ENCODE measurements around the gene OSBPL7.

The OSBPL7 gene, protein sequence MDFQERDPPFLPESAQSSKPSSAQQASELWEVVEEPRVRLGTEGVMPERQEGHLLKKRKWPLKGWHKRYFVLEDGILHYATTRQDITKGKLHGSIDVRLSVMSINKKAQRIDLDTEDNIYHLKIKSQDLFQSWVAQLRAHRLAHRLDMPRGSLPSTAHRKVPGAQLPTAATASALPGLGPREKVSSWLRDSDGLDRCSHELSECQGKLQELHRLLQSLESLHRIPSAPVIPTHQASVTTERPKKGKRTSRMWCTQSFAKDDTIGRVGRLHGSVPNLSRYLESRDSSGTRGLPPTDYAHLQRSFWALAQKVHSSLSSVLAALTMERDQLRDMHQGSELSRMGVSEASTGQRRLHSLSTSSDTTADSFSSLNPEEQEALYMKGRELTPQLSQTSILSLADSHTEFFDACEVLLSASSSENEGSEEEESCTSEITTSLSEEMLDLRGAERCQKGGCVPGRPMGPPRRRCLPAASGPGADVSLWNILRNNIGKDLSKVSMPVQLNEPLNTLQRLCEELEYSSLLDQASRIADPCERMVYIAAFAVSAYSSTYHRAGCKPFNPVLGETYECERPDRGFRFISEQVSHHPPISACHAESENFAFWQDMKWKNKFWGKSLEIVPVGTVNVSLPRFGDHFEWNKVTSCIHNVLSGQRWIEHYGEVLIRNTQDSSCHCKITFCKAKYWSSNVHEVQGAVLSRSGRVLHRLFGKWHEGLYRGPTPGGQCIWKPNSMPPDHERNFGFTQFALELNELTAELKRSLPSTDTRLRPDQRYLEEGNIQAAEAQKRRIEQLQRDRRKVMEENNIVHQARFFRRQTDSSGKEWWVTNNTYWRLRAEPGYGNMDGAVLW

DNA sequence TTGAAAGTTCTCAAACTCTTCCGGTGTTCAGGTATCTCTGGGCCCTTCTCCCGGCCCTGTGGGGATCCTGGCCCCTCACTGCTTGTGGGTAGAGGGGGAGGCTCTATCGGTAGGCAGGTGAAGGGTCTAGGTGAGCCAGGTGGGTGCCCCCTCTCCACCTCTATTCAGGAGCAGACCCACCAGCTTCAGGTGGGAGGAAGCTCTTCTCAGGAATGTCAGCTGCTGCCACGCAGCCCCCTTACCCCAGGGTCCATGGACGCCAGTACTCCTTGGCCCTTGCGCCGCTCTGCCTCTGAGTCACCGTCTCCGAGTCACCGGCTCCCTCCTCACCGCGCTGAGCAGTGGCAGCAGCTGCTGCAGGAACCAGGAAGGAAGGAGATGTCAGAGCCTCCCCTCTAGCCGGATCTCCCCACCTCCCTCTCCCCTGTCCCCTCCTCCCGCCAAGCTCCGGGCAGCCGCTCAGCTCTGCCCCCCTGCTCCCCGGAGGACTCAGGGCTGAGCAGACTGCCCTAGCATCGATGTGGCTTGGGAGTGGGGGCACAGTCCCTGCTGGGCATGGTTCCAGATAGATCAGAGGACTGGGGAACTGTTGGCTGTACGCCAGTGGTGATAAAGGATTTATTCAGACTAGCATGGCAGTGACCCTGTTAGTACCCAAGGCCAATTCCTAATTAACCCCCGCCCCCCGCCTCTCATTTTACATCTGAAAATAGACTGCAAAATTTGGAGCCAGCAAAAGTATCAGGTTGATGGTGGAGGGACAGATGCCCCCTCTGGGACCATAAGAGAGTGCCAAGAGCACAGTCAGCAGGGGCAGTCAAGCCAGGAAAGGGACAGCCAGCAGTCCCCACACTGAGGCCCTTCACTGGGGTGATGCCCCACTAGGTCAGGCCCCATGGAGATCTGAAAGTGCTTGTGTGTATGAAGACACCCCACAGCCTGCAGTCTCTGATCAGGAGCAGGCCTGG is at the start of gene OSBPL7:
TSS of gene OSBPL7 (minus strand) at position 371 of the 968 bp plus-strand sequence. CDS start 1,516 bp downstream, outside the sequence.
- peaks cover 14 to 62% of the 10 kb centered on the region in 2 experiments for H3K36me3 ChIP-seq (ENCODE audit: control insufficient read depth in 2 of 2, insufficient read depth in 1 of 2, low read length in 2 of 2)
- CTCF ChIA-PET, result interaction anchor here (0.8 to 2.8 kb wide), 8 partner anchors 10 to 123 kb away, joined by 4 to 10 read pairs (median 6); partner anchors contain the start of genes LRRC46 and MRPL10
- H3K4me1 ChIP-seq (ENCODE audit: control insufficient read depth, insufficient read depth, low read length), result peaks cover 3% of the 10 kb centered on the region
- peak within 1 kb of the TSS; percentile 52 for H3K4me3 ChIP-seq (ENCODE audit: low read depth, low read length)
- peak within 1 kb of the TSS; percentile 48 for H3K27ac ChIP-seq (ENCODE audit: extremely low read depth, low read depth, low read length)
- POLR2A ChIA-PET, result interaction anchor here (0.5 to 2.6 kb wide), 10 partner anchors 9 to 189 kb away, joined by 3 to 50 read pairs (median 5); partner anchors contain the start of genes CDK5RAP3, LRRC46, MRPL10 and SCRN2
- H3K9me3 ChIP-seq (ENCODE audit: control insufficient read depth, insufficient read depth, low read depth, low read length), result no peaks in the 10 kb centered on the region
- TF ChIP-seq ZNF629 (tag by site-specific recombination; IDR thresholded peaks at IDR 0.05), result peak; percentile 56; the same call in 1 of the 2 replicates
- TF ChIP-seq ZNF600 (tag by site-specific recombination; IDR thresholded peaks at IDR 0.05), result peak; percentile 92
- no peak for TF ChIP-seq ZNF549 (tag by site-specific recombination; IDR thresholded peaks at IDR 0.05)
- peak; percentile 58; the same call in 1 of the 2 replicates for TF ChIP-seq OSR2 (tag by site-specific recombination; IDR thresholded peaks at IDR 0.05)
- TF ChIP-seq ZNF24 (tag by site-specific recombination; IDR thresholded peaks at IDR 0.05), result peak; percentile 81
- TF ChIP-seq KLF7 (tag by site-specific recombination; IDR thresholded peaks at IDR 0.05; ENCODE audit: borderline replicate concordance), result no peak
- TF ChIP-seq ZNF654 (tag by site-specific recombination; IDR thresholded peaks at IDR 0.05; ENCODE audit: low read depth), result no peak
- TF ChIP-seq ZNF37A (tag by site-specific recombination; IDR thresholded peaks at IDR 0.05), result peak; percentile 72; the same call in 1 of the 2 replicates
- no peak for TF ChIP-seq ZNF19 (tag by site-specific recombination; IDR thresholded peaks at IDR 0.05; ENCODE audit: low read depth)
- TF ChIP-seq, protein P1, sequence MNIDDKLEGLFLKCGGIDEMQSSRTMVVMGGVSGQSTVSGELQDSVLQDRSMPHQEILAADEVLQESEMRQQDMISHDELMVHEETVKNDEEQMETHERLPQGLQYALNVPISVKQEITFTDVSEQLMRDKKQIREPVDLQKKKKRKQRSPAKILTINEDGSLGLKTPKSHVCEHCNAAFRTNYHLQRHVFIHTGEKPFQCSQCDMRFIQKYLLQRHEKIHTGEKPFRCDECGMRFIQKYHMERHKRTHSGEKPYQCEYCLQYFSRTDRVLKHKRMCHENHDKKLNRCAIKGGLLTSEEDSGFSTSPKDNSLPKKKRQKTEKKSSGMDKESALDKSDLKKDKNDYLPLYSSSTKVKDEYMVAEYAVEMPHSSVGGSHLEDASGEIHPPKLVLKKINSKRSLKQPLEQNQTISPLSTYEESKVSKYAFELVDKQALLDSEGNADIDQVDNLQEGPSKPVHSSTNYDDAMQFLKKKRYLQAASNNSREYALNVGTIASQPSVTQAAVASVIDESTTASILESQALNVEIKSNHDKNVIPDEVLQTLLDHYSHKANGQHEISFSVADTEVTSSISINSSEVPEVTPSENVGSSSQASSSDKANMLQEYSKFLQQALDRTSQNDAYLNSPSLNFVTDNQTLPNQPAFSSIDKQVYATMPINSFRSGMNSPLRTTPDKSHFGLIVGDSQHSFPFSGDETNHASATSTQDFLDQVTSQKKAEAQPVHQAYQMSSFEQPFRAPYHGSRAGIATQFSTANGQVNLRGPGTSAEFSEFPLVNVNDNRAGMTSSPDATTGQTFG (tag by site-specific recombination; IDR thresholded peaks at IDR 0.05; ENCODE audit: borderline replicate concordance), result no peak
- no peak for TF ChIP-seq KLF8 (tag by site-specific recombination; IDR thresholded peaks at IDR 0.05)
- TF ChIP-seq TCF7L2 (IDR thresholded peaks at IDR 0.05; ENCODE audit: borderline replicate concordance, low read depth, low read length), result no peak
- TF ChIP-seq KLF9 (tag by site-specific recombination; IDR thresholded peaks at IDR 0.05; ENCODE audit: low read depth), result no peak
- no peak; the same call in 1 of the 2 replicates for TF ChIP-seq ZNF561 (tag by site-specific recombination; IDR thresholded peaks at IDR 0.05; ENCODE audit: borderline replicate concordance)
- TF ChIP-seq ZNF133 (tag by site-specific recombination; IDR thresholded peaks at IDR 0.05), result no peak
- peak; percentile 61; the same call in 1 of the 2 replicates for TF ChIP-seq KLF16 (tag by site-specific recombination; IDR thresholded peaks at IDR 0.05)
- peak; percentile 23; the same call in 1 of the 2 replicates for TF ChIP-seq ZBTB21 (tag by site-specific recombination; IDR thresholded peaks at IDR 0.05)
- TF ChIP-seq ZNF121 (tag by site-specific recombination; IDR thresholded peaks at IDR 0.05), result no peak
- TF ChIP-seq, protein P2, sequence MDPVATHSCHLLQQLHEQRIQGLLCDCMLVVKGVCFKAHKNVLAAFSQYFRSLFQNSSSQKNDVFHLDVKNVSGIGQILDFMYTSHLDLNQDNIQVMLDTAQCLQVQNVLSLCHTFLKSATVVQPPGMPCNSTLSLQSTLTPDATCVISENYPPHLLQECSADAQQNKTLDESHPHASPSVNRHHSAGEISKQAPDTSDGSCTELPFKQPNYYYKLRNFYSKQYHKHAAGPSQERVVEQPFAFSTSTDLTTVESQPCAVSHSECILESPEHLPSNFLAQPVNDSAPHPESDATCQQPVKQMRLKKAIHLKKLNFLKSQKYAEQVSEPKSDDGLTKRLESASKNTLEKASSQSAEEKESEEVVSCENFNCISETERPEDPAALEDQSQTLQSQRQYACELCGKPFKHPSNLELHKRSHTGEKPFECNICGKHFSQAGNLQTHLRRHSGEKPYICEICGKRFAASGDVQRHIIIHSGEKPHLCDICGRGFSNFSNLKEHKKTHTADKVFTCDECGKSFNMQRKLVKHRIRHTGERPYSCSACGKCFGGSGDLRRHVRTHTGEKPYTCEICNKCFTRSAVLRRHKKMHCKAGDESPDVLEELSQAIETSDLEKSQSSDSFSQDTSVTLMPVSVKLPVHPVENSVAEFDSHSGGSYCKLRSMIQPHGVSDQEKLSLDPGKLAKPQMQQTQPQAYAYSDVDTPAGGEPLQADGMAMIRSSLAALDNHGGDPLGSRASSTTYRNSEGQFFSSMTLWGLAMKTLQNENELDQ (tag by site-specific recombination; IDR thresholded peaks at IDR 0.05; ENCODE audit: low read depth), result no peak
- TF ChIP-seq, protein P3, sequence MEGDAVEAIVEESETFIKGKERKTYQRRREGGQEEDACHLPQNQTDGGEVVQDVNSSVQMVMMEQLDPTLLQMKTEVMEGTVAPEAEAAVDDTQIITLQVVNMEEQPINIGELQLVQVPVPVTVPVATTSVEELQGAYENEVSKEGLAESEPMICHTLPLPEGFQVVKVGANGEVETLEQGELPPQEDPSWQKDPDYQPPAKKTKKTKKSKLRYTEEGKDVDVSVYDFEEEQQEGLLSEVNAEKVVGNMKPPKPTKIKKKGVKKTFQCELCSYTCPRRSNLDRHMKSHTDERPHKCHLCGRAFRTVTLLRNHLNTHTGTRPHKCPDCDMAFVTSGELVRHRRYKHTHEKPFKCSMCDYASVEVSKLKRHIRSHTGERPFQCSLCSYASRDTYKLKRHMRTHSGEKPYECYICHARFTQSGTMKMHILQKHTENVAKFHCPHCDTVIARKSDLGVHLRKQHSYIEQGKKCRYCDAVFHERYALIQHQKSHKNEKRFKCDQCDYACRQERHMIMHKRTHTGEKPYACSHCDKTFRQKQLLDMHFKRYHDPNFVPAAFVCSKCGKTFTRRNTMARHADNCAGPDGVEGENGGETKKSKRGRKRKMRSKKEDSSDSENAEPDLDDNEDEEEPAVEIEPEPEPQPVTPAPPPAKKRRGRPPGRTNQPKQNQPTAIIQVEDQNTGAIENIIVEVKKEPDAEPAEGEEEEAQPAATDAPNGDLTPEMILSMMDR (tag by site-specific recombination; IDR thresholded peaks at IDR 0.05), result peak; percentile 92
- 0 out of 2 replicates have a peak, but pooled peaks have one; percentile 75 for TF ChIP-seq ZXDB (tag by site-specific recombination; IDR thresholded peaks at IDR 0.05)
- TF ChIP-seq, protein P4, sequence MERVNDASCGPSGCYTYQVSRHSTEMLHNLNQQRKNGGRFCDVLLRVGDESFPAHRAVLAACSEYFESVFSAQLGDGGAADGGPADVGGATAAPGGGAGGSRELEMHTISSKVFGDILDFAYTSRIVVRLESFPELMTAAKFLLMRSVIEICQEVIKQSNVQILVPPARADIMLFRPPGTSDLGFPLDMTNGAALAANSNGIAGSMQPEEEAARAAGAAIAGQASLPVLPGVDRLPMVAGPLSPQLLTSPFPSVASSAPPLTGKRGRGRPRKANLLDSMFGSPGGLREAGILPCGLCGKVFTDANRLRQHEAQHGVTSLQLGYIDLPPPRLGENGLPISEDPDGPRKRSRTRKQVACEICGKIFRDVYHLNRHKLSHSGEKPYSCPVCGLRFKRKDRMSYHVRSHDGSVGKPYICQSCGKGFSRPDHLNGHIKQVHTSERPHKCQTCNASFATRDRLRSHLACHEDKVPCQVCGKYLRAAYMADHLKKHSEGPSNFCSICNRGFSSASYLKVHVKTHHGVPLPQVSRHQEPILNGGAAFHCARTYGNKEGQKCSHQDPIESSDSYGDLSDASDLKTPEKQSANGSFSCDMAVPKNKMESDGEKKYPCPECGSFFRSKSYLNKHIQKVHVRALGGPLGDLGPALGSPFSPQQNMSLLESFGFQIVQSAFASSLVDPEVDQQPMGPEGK (tag by site-specific recombination; IDR thresholded peaks at IDR 0.05), result peak; percentile 98
- TF ChIP-seq, protein P5, sequence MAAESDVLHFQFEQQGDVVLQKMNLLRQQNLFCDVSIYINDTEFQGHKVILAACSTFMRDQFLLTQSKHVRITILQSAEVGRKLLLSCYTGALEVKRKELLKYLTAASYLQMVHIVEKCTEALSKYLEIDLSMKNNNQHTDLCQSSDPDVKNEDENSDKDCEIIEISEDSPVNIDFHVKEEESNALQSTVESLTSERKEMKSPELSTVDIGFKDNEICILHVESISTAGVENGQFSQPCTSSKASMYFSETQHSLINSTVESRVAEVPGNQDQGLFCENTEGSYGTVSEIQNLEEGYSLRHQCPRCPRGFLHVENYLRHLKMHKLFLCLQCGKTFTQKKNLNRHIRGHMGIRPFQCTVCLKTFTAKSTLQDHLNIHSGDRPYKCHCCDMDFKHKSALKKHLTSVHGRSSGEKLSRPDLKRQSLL (tag by site-specific recombination; IDR thresholded peaks at IDR 0.05), result peak; percentile 91

Measured in HEK293 (cell line).